ENCODE results near the gene C2CD2.

C2CD2 gene

DNA sequence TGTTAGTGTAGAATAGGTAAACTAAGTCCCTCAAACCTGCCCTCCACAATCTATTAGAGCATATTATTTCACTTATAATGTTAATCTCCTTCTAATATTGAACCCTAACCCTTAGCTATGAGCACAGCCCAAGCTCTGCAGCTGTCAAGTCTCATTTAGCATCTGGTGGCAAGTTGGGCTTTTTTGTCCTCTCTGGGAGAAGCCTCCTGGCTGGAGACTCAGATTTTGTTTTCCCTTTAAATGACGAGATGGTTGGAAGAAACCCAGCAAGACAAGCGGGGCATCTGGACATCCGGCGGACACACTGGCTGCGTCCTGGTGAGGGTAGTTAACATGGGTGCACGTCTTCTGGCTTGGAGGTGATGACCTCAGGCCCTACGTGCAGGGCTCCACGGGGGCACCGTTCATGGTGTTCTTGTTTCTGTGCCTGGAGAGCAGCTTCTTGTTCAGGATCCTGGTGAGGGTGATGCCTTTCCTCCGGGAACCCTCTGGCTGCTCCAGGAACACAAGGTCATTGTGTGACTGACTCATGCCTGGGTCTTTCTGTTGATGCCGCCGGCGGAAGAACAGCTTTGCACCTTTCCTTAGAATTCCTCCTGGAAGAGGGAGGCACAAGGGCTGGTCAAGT lies 65.0 kb downstream of the C2CD2 start:
- DNase-seq (ENCODE audit: low read depth): no peak
- TF ChIP-seq CTCF (IDR thresholded peaks at IDR 0.05; ENCODE audit: control insufficient read depth, insufficient read depth, low read depth, low read length, missing control alignments): no peak
- H3K4me3 ChIP-seq (ENCODE audit: control insufficient read depth, low read depth, low read length): no peak overlapping the region

GRCh38 chr21:41887667-41888066 lies 66.2 kb downstream of the C2CD2 start:
- no peak for DNase-seq (ENCODE audit: low read depth)
- TF ChIP-seq CTCF (IDR thresholded peaks at IDR 0.05; ENCODE audit: control insufficient read depth, insufficient read depth, low read depth, low read length, missing control alignments): no peak

GRCh38 chr21:41886328-41886727 lies 67.5 kb downstream of the C2CD2 start:
- TF ChIP-seq CTCF (IDR thresholded peaks at IDR 0.05; ENCODE audit: control insufficient read depth, insufficient read depth, low read depth, low read length, missing control alignments): no peak
- DNase-seq (ENCODE audit: low read depth): no peak
- H3K4me3 ChIP-seq (ENCODE audit: control insufficient read depth, low read depth, low read length): no peak overlapping the region

More at GRCh38 chr21:41887667-41888066, 66.2 kb downstream of the C2CD2 start:
- no peak overlapping the region for H3K4me3 ChIP-seq (ENCODE audit: control insufficient read depth, low read depth, low read length)

- no peak for DNase-seq (ENCODE audit: low read depth)
- H3K4me3 ChIP-seq (ENCODE audit: control insufficient read depth, low read depth, low read length): no peak overlapping the region
- TF ChIP-seq CTCF (IDR thresholded peaks at IDR 0.05; ENCODE audit: control insufficient read depth, insufficient read depth, low read depth, low read length, missing control alignments): no peak
Measured at GRCh38 chr21:41885341-41886024, 68.3 kb downstream of the C2CD2 start.

DNA sequence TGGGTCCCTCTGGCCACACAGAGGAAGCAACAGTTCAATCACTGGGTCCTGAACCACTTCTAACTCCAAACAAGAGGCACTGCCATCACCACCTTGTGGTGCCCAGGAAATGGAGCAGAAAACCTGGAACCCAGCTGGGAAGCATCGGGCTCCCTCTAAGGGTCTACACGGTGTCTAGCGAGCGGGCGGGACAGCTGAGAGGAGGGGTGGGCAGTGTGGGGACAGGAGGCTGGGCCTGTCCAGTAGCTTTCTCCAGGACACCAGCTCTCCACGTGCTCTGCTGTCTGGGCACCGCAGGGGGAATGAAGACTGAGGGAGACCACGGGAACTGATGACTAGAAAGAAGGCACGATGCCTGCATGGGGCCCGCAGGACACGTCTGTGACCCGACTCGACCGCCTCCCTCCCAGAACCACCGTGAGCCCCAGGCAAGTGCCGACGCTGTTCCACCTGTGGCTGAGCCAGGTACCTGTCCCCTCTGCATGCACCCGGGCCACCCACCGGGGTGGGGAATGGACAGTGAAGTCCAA lies 69.3 kb downstream of the C2CD2 start:
- no peak overlapping the region for H3K4me3 ChIP-seq (ENCODE audit: control insufficient read depth, low read depth, low read length)
- no peak for TF ChIP-seq CTCF (IDR thresholded peaks at IDR 0.05; ENCODE audit: control insufficient read depth, insufficient read depth, low read depth, low read length, missing control alignments)
- no peak for DNase-seq (ENCODE audit: low read depth)

DNA sequence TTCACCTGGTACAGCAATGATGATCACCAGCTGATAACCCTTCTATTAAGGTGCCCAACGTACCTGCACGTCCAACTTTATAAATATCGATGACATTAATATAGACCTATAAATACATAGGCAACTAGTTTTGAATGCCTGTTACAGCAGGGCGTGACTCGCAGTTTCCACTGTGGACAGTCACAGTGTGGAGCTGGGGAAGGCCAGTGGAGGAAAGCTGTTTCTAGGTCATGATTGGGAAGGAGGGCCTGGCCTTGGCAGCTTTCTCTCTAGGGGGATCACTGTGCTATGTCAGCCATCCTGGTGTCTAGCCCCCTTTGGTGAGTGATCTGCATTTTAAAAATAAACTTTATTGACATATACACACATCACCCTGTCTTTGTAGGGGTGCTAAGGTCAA lies 70.2 kb downstream of the C2CD2 start:
- H3K4me3 ChIP-seq (ENCODE audit: control insufficient read depth, low read depth, low read length): no peak overlapping the region
- TF ChIP-seq CTCF (IDR thresholded peaks at IDR 0.05; ENCODE audit: control insufficient read depth, insufficient read depth, low read depth, low read length, missing control alignments): no peak
- no peak for DNase-seq (ENCODE audit: low read depth)

Data from AG09309 (cell line).